Muscle of leg (tissue), 11 donors: Measurements from ENCODE around the gene CLEC11A. TPM values are rescaled to one million over a fixed set of nuclear protein-coding genes. Genes with fewer than 3 reads are reported as not detected.
"Not testable (repeated sequence)": the region's sequence is repeated elsewhere in the genome, so short reads cannot be mapped to it uniquely, and the experiment has no call there.

Source experiments
- DNase-seq: peaks from one replicate; pipeline ENCODE4 v3.0.0; 2013
- H3K27ac ChIP-seq: one replicate; pipeline ENCODE4 v1.5.1; 2013; ENCODE audit warnings: mild to moderate bottlenecking, low read length, control low read depth
- H3K27me3 ChIP-seq: one replicate; pipeline ENCODE4 v1.6.1; 2013; ENCODE audit warnings: low read length; ENCODE audit not compliant: control insufficient read depth, insufficient read depth
- H3K36me3 ChIP-seq: one replicate; pipeline ENCODE4 v1.6.1; 2013; ENCODE audit warnings: low read length; ENCODE audit not compliant: control insufficient read depth, insufficient read depth
- H3K4me1 ChIP-seq: one replicate; pipeline ENCODE4 v1.6.1; 2013; ENCODE audit warnings: low read length; ENCODE audit not compliant: control insufficient read depth, insufficient read depth
- H3K4me3 ChIP-seq: one replicate; pipeline ENCODE4 v1.5.1; 2013; ENCODE audit warnings: low read length, control low read depth
- H3K9me3 ChIP-seq: replicated peaks from 2 replicates; pipeline ENCODE4 v1.6.1; 2013; ENCODE audit warnings: low read depth, low read length; ENCODE audit not compliant: control insufficient read depth
- WGBS: methylation state at CpG from one replicate; pipeline ENCODE4 v1.1.5; 2013; ENCODE audit warnings: missing lambda C conversion rate; ENCODE audit not compliant: insufficient coverage; 5-methylcytosine and 5-hydroxymethylcytosine counted together
- polyA plus RNA-seq, 8 donors: library from polyadenylated mRNA; unstranded; fragments of 120-200 nt; gene quantifications; one replicate each; pipeline versions ENCODE4 v1.2.1 to v1.2.3, GENCODE V29; 2013; ENCODE audit warnings: inconsistent platforms in 1 of 8, low replicate concordance in 1 of 8; ENCODE audit not compliant: insufficient read length in 8 of 8, insufficient read depth in 1 of 8
- total RNA-seq: library from RNA; stranded (reverse); fragments of 120-200 nt; gene quantifications from one replicate; pipeline ENCODE4 v1.2.4, GENCODE V29; 2013

The CLEC11A gene
- total and polyA plus RNA-seq, 9 donors, result 18.8 to 40.3 (median 35.8) TPM

DNA sequence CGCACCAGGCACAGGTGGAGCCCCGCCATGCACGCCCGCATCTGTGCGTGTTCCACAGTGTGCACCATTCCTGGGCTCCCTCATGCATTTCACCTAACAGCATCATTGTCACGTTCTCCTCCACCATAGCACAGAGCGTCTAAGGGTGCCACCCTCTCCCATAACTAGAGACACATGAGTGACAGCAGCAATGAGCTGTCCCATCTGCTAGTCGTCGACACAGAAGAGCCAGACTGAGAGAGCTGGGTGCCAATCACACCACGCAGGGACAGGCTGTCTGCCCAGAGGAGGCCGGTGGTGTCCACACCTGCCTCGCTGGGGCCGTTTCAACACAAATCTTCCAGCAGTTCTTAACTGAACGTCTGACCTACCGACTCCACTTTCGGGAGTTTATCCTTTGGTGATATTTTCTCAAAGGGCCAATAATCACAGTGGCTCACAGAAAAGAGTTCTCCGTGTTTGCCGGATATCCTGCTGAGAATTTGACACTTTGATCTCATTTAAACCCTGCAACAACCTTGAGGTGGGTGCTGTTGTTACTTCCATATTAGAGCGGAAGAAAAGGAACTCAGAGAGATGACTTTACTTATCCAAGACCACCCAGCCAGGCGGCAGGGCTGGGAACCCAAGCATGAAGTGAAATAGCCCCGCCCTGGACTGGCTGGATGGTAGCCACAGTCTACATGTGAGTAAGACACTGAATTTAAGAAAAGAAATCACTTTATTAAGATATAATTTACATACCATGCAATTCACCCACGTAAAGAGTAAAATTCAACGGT is 16.2 kb downstream of the CLEC11A start:
- Histone ChIP-seq H3K4me3 (no peak overlapping the region), H3K9me3 (no peaks in the 10 kb centered on the region), H3K27me3 (peaks cover 19% of the 10 kb centered on the region), H3K36me3 (no peaks in the 10 kb centered on the region), H3K4me1 (no peaks in the 10 kb centered on the region), H3K27ac (no peak overlapping the region)
- DNase-seq, result no peak
- WGBS, result 78% methylated on average over 15 of the region's 23 CpGs

DNA sequence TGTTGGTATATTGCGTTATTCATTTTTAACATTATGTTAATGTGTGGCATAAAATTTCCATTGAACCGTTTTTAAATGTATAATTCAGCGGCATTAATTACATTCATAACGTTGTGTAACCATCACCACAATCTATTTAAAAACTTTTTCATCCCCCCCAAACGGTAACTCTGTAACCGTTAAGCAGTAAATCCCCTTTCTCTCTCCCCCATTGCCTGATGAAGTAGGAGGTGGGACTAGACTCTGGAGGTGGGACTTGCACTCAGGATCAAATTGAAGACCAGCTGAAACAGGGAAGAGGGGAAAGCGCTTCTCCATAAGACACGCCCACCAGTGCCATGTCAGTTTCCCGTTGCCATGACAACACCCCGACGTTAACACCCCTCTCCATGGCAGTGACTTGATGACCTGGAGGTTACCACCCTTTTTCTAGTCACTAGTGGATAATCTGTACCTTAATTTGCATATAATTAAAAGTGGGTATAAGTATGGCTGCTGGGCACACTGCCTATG is 16.8 kb downstream of the CLEC11A start:
- H3K4me3 ChIP-seq, result no peak overlapping the region
- no CpG with 5 or more reads among the region's 11 CpGs for WGBS
- no peaks in the 10 kb centered on the region for H3K36me3 ChIP-seq
- no peaks in the 10 kb centered on the region for H3K9me3 ChIP-seq
- H3K27ac ChIP-seq, result no peak overlapping the region
- H3K4me1 ChIP-seq, result no peaks in the 10 kb centered on the region
- H3K27me3 ChIP-seq, result peaks cover 19% of the 10 kb centered on the region
- DNase-seq, result no peak

DNA sequence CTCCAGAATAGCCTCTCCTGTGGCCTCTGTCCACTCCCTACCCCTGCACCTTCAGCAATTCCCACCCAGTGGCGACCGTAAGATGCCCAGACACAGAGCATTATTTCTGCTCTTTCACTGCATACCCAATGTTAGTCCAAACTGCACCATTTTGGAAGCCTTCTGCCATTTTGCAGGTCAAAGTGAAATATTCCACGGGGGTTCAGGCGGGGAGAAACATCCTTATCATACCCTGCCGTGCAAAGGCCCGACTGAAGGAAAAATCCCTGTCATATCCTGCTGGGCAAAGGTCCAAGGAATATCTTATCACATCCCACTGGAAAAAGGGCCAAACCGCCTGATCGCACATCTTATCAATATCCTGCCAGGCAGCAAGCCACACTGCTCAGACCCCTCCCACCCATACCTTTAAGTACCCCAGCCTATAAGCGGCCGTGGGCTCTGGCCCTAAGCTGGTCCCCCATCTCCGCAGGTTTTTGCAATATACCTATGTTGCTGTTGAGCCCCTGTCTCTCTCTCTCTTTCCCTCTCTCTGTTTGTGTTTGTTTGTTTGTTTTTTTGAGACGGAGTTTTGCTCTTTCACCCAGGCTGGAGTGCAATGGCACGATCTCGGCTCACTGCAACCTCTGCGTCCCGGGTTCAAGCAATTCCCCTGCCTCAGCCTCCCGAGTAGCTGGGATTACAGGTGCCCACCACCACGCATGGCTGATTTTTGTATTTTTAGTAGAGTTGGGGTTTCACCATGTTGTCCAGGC is 18.2 kb downstream of the CLEC11A start:
- Histone ChIP-seq H3K9me3 (no peaks in the 10 kb centered on the region), H3K27ac (no peak overlapping the region), H3K27me3 (peaks cover 13% of the 10 kb centered on the region), H3K4me3 (no peak overlapping the region), H3K36me3 (no peaks in the 10 kb centered on the region), H3K4me1 (no peaks in the 10 kb centered on the region)
- DNase-seq, result no peak
- WGBS, result 63% methylated on average over 7 of the region's 18 CpGs

DNA sequence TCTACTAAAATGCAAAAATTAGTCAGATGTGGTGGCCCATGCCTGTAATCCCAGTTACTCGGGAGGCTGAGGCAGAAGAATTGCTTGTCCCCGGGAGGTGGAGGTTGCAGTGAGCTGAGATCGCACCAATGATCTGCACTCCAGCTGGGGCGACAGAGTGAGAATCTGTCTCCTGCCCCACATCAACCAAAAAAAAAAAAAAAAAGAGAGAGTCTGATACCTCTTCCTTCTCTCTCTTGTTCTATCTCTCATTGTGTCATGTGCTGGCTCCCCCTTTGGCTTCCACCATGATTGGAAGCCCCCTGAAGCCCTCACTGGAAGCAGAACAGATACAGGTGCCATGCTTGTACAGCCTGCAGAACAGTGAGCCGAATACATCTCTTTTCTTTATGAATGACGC is 20.4 kb downstream of the CLEC11A start:
- 88% methylated on average over 3 of the region's 6 CpGs for WGBS
- H3K27me3 ChIP-seq, result peaks cover 11% of the 10 kb centered on the region

DNA sequence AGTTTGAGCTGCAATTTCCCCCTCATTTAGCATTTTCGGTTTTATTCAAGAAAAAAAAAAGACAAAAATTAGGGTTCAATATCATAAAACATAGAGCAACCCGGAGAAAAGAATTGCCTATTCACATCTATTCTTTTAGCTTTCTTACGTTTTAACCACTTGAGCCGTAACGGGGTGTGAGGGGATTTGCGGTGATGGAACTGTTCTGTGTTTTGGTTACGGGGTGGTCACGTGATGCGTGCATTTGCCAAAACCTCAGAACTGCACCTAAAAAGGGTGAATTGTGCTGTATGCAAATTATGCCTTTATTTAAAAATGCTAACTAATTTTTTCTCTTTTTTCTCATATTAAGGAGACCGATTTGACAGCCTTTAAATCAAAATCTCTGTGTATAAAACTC is 22.1 kb downstream of the CLEC11A start:
- no peak overlapping the region for H3K4me3 ChIP-seq
- H3K9me3 ChIP-seq, result no peaks in the 10 kb centered on the region
- no peak overlapping the region for H3K27ac ChIP-seq
- no peaks in the 10 kb centered on the region for H3K36me3 ChIP-seq
- H3K27me3 ChIP-seq, result peaks cover 5% of the 10 kb centered on the region
- no peak for DNase-seq
- no CpG with 5 or more reads among the region's 10 CpGs for WGBS
- no peaks in the 10 kb centered on the region for H3K4me1 ChIP-seq

More for the DNA sequence above, 20.4 kb downstream of the CLEC11A start:
- Histone ChIP-seq H3K9me3 (no peaks in the 10 kb centered on the region), H3K4me1 (no peaks in the 10 kb centered on the region), H3K36me3 (no peaks in the 10 kb centered on the region), H3K27ac (no peak overlapping the region), H3K4me3 (no peak overlapping the region)
- DNase-seq, result no peak

DNA sequence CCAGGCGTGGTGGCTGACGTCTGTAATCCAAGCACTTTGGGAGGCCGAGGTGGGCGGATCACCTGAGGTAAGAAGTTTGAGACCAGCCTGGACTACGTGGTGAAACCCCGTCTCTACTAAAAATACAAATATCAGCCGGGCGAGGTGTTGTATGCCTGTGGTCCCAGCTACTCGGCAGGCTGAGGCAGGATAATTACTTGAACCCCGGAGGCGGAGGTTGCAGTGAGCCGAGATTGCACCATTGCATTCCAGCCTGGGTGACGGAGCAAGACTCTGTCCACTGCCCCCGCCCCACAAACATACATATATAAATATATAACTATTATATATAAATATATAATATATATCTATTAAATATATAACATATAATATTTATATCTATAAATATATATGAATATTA is 24.0 kb downstream of the CLEC11A start:
- H3K9me3 ChIP-seq, H3K27me3 ChIP-seq, DNase-seq, H3K27ac ChIP-seq, H3K36me3 ChIP-seq, H3K4me1 ChIP-seq, H3K4me3 ChIP-seq: not testable (repeated sequence)
- WGBS, result 69% methylated on average over 4 of the region's 14 CpGs

DNA sequence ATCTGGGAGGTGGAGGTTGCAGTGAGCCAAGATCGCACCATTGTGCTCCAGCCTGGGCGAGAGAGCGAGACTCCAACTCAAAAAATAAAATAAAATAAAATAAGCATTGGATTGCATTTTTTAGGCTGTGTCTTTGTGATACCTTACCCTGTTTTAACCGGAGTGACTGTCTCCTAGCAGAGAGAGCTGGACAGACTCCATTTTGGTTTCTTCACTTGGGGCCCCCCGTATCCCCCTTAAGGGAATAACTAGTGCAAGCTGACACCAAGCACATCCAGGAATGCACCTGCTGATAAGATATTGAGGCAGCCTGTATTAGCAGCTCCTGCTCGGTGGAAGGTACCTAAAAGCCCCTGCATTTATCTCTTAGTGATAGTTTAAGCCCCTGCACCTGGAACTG is 26.3 kb downstream of the CLEC11A start:
- no peaks in the 10 kb centered on the region for H3K4me1 ChIP-seq
- no peak for DNase-seq
- H3K4me3 ChIP-seq, result no peak overlapping the region
- no CpG with 5 or more reads among the region's 6 CpGs for WGBS
- no peak overlapping the region for H3K27ac ChIP-seq
- H3K9me3 ChIP-seq, result no peaks in the 10 kb centered on the region
- no peaks in the 10 kb centered on the region for H3K36me3 ChIP-seq
- peaks cover 2% of the 10 kb centered on the region for H3K27me3 ChIP-seq

DNA sequence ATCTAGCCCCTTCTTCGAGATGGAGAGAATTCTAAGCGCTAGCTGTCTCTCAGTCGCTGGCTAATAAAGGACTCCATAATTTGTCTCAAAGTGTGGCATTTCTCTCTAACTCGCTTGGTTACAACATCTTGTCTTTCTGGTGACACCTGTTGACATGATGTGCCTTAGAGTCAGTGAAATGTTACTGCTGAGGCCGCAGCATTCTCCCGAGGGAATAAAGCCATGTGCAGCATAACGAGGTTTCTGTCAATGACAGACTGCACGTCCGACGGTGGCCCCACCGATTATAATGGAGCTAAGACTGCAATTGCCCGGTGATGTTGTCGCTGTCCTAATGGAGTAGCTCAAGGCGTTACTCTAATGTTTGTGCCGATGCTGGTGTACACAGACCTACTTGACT is 26.8 kb downstream of the CLEC11A start:
- 52% methylated on average over 11 of the region's 15 CpGs for WGBS

DNA sequence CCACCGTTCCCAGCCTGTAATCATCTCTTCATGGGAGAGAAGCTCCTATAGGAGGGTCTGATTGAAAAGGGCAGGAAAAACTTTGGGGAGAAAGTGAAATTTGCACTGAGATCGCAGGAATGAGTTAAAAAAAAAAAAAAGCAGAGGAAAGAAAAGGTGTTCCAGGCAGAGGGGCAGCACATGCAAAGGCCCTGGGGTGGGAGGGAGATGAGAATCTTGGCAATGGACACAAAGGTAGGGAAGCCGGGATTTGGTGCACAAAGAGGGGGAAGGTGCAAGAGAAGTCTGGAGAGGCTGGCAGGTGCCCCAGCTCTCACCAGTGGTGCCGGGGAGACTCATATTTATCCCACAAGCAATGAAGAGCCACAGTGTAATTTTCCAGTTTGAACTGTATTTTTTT is 30.7 kb downstream of the CLEC11A start:
- peaks cover 5% of the 10 kb centered on the region for H3K27me3 ChIP-seq
- H3K4me1 ChIP-seq, result no peaks in the 10 kb centered on the region
- no peaks in the 10 kb centered on the region for H3K36me3 ChIP-seq
- H3K4me3 ChIP-seq, result no peak overlapping the region
- H3K9me3 ChIP-seq, result no peaks in the 10 kb centered on the region
- DNase-seq, result no peak
- H3K27ac ChIP-seq, result no peak overlapping the region
- 71% methylated on average over 1 of the region's 4 CpGs for WGBS

More for the DNA sequence above, 26.8 kb downstream of the CLEC11A start:
- no peak for DNase-seq
- Histone ChIP-seq H3K4me1 (no peaks in the 10 kb centered on the region), H3K27ac (no peak overlapping the region), H3K27me3 (peaks cover 2% of the 10 kb centered on the region), H3K9me3 (no peaks in the 10 kb centered on the region), H3K4me3 (no peak overlapping the region), H3K36me3 (no peaks in the 10 kb centered on the region)

DNA sequence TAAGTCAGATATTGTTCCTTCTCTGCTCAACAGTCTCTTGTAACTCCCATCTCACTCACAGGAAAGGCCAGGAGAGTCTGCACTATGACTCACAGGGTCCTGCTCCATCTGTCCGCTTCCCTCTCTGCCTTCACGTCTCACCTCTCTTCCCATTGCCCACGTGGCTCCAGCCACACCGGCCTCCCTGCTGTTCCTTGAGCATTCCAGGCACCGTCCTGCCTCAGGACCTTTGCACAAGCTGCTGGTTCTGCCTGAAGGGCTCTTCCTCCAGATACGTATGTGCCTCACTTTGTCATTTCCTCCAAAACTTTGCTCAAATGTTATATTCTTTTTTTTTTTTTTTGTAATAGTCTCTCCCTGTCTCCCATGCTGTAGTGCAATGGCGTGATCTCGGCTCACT is 33.1 kb downstream of the CLEC11A start:
- H3K9me3 ChIP-seq, DNase-seq, H3K27ac ChIP-seq, H3K4me3 ChIP-seq, H3K27me3 ChIP-seq, H3K36me3 ChIP-seq, H3K4me1 ChIP-seq: not testable (repeated sequence)
- WGBS, result 53% methylated on average over 5 of the region's 8 CpGs
